Natural killer cell (primary cell): Measurements from ENCODE around the gene CSNK1G3. TPM values are rescaled to one million over a fixed set of nuclear protein-coding genes. Genes with fewer than 3 reads are reported as not detected.
A peak's percentile ranks its signal among the peaks of the same experiment; 100 is the strongest.

Experiments used
- ATAC-seq, 3 donors: fragments of 150-1000 bp in 2 of 3; fragments of 200-7000 bp in 1 of 3; cut with Tn5 transposase; 1 replicate in 1 of 3; 2 replicates in 2 of 3; pipeline ENCODE4 v1.10.0; 2021; ENCODE audit warnings: mild to moderate bottlenecking in 2 of 3, moderate library complexity in 2 of 3
- DNase-seq, 2 donors: peaks; one replicate each; pipeline versions ENCODE4 v3.0.0 to v3.0.0-alpha.2; 2013 to 2021; ENCODE audit warnings: mixed read lengths in 1 of 2
- H3K27ac ChIP-seq: one replicate; pipeline ENCODE4 v1.5.1; 2013; ENCODE audit warnings: mild to moderate bottlenecking, low read length
- H3K27me3 ChIP-seq: one replicate; pipeline ENCODE4 v1.6.1; 2013; ENCODE audit warnings: low read length; ENCODE audit not compliant: control insufficient read depth, insufficient read depth
- H3K36me3 ChIP-seq: one replicate; pipeline ENCODE4 v1.6.1; 2013; ENCODE audit warnings: low read length; ENCODE audit not compliant: control insufficient read depth, insufficient read depth
- H3K4me1 ChIP-seq: one replicate; pipeline ENCODE4 v1.6.1; 2013; ENCODE audit warnings: low read length; ENCODE audit not compliant: control insufficient read depth, insufficient read depth
- H3K4me3 ChIP-seq: one replicate; pipeline ENCODE4 v1.5.1; 2013; ENCODE audit warnings: low read length
- H3K9me3 ChIP-seq: one replicate; pipeline ENCODE4 v1.6.1; 2013; ENCODE audit warnings: low read length; ENCODE audit not compliant: control insufficient read depth, insufficient read depth
- H3K27ac Mint-ChIP-seq, 2 donors: one replicate each; pipeline ENCODE4 v1.8.0; 2022; ENCODE audit warnings: mild to moderate bottlenecking in 2 of 2, mixed read lengths in 2 of 2, moderate library complexity in 1 of 2
- H3K27me3 Mint-ChIP-seq, 2 donors: one replicate each; pipeline ENCODE4 v1.8.0; 2022; ENCODE audit warnings: low read depth in 2 of 2, mixed read lengths in 2 of 2
- H3K36me3 Mint-ChIP-seq: one replicate; pipeline ENCODE4 v1.8.0; 2022; ENCODE audit warnings: mixed read lengths
- H3K4me1 Mint-ChIP-seq, 2 donors: one replicate each; pipeline ENCODE4 v1.8.0; 2022; ENCODE audit warnings: mixed read lengths in 2 of 2
- H3K4me3 Mint-ChIP-seq: one replicate; pipeline ENCODE4 v1.8.0; 2022; ENCODE audit warnings: mild to moderate bottlenecking, moderate library complexity, mixed read lengths
- H3K9me3 Mint-ChIP-seq, 2 donors: one replicate each; pipeline ENCODE4 v1.8.0; 2022; ENCODE audit warnings: mixed read lengths in 2 of 2
- CTCF ChIP-seq: fragments of 200-600 bp; IDR thresholded peaks from one replicate; pipeline ENCODE4 v1.8.0; 2022; ENCODE audit warnings: antibody characterized with exemption
- whole genome bisulfite sequencing: methylation state at CpG from one replicate; pipeline ENCODE4 v1.1.7; 2013; ENCODE audit warnings: missing lambda C conversion rate; ENCODE audit not compliant: insufficient coverage; 5-methylcytosine and 5-hydroxymethylcytosine counted together
- intact Hi-C: fragments of 100-400 bp; cut with micrococcal nuclease; formaldehyde crosslinking; loops from one replicate; pipeline ENCODE4 v1.14.2; 2022
- total RNA-seq, 4 donors: library from RNA; stranded (reverse); fragments of 120-200 nt in 1 of 4; gene quantifications; one replicate each; pipeline versions ENCODE4 v1.2.3 to v1.2.4, GENCODE V29; 2013 to 2022

The CSNK1G3 gene
- total RNA-seq, 3 donors from 2014 or later (not counting 1 experiment from before 2014, with no cell fraction given): 96.7 to 111 (median 101) TPM

- ATAC-seq (peak in 2 of 3 donors; percentile 44 to 69), DNase-seq (peak in 1 of 2 donors; percentile 14)
- H3K27ac ChIP-seq: no peak overlapping the region
- H3K27me3 ChIP-seq: no peaks in the 10 kb centered on the region
- TF ChIP-seq CTCF: no peak
- H3K27ac Mint-ChIP-seq: peak overlapping the region; percentile 59 to 74
- H3K4me1 ChIP-seq: peaks cover 12% of the 10 kb centered on the region
- H3K4me1 Mint-ChIP-seq: peaks cover 34 to 37% of the 10 kb centered on the region in 2 donors
- H3K27me3 Mint-ChIP-seq: no peaks in the 10 kb centered on the region
- peaks cover 14% of the 10 kb centered on the region for H3K36me3 ChIP-seq
- no peaks in the 10 kb centered on the region for H3K9me3 Mint-ChIP-seq
- H3K4me3 Mint-ChIP-seq: peak overlapping the region; percentile 75
- H3K36me3 Mint-ChIP-seq: no peaks in the 10 kb centered on the region
- intact Hi-C loops: no loop called here
- H3K4me3 ChIP-seq: no peak overlapping the region
- H3K9me3 ChIP-seq: no peaks in the 10 kb centered on the region
Measured at GRCh38 chr5:123571927-123572326, 60.0 kb downstream of the CSNK1G3 start.

- Mint-ChIP-seq H3K27ac (peak overlapping the region in 1 of 2 donors; percentile 53), H3K36me3 (peaks cover 7% of the 10 kb centered on the region), H3K27me3 (no peaks in the 10 kb centered on the region), H3K4me1 (peaks cover 0 to under 1% of the 10 kb centered on the region in 2 donors), H3K4me3 (no peak overlapping the region), H3K9me3 (no peaks in the 10 kb centered on the region)
- H3K36me3 ChIP-seq: peaks cover 30% of the 10 kb centered on the region
- H3K9me3 ChIP-seq: no peaks in the 10 kb centered on the region
- TF ChIP-seq CTCF: no peak
- no peak overlapping the region for H3K4me3 ChIP-seq
- no peak overlapping the region for H3K27ac ChIP-seq
- H3K4me1 ChIP-seq: no peaks in the 10 kb centered on the region
- DNase-seq (no peak), ATAC-seq (no peak)
- intact Hi-C loops: no loop called here
- H3K27me3 ChIP-seq: no peaks in the 10 kb centered on the region
Measured at GRCh38 chr5:123578390-123578789, 66.4 kb downstream of the CSNK1G3 start.

DNA sequence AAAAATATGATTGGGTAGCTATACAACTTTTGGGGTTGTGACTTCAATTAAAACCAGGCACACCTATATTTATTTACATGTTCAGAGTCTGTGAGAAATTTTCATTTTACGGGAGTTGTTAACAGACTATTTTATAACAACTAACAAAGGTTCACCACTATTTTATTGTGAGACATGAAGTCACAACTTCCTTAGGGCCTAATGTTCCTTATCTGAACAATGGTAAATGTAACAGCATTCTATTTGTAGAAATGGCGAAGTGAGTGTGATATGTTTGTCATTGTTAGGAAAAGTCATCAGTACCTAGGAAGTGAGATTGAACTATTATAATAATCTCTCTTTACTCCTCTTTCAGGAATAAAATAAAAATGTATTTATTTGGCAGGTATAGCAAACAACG, 67.4 kb downstream of the CSNK1G3 start:
- no peak for TF ChIP-seq CTCF
- WGBS: no CpG with 5 or more reads among the region's 3 CpGs
- H3K9me3 ChIP-seq: no peaks in the 10 kb centered on the region
- Mint-ChIP-seq H3K36me3 (peaks cover 7% of the 10 kb centered on the region), H3K27ac (no peak overlapping the region), H3K4me3 (no peak overlapping the region), H3K27me3 (no peaks in the 10 kb centered on the region), H3K9me3 (no peaks in the 10 kb centered on the region), H3K4me1 (no peaks in the 10 kb centered on the region)
- no peaks in the 10 kb centered on the region for H3K4me1 ChIP-seq
- peaks cover 30% of the 10 kb centered on the region for H3K36me3 ChIP-seq
- H3K27ac ChIP-seq: no peak overlapping the region
- ATAC-seq: no peak
- no peak overlapping the region for H3K4me3 ChIP-seq
- no peaks in the 10 kb centered on the region for H3K27me3 ChIP-seq
- no peak for DNase-seq
- intact Hi-C loops: no loop called here

DNA sequence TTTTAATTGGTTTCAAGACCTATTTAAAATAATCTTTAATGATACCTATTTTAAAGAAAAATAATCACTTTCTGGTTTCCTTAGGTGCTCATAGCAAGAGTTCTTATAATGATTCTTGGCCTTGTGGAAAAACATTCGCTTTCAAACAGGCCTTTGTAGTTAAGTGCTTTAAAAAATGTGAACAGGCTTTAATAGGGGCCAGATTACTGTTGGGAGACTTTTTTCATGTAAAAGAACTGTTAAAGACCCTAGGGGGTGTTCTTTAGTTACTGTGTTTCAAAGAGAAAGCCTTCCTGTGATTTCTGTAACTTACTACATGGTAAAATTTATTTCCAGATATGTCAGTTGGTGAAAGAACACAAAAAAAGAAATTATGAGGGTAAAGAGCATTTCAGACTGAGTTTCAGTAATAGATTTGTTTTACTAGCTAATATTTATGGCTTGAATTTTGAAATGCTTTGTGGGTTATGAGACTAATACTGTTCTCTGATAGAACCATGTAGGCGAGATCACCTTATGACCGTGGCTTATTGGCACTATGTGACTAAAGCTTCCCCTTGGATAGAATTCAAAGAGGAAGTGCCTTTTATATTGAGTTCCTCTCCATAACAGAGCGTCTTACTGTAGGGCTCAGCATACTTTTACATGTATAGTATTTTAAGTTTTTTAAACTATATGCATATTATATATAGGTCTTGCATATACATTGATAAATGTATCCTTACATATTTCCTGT, 70.7 kb downstream of the CSNK1G3 start:
- Mint-ChIP-seq H3K27ac (no peak overlapping the region), H3K36me3 (peaks cover 7% of the 10 kb centered on the region), H3K9me3 (no peaks in the 10 kb centered on the region), H3K4me1 (peaks cover 0 to 5% of the 10 kb centered on the region in 2 donors), H3K27me3 (no peaks in the 10 kb centered on the region), H3K4me3 (no peak overlapping the region)
- 85% methylated on average over 3 of the region's 4 CpGs for WGBS
- TF ChIP-seq CTCF: no peak
- Histone ChIP-seq H3K4me1 (no peaks in the 10 kb centered on the region), H3K4me3 (no peak overlapping the region), H3K36me3 (peaks cover 12% of the 10 kb centered on the region), H3K9me3 (no peaks in the 10 kb centered on the region), H3K27me3 (no peaks in the 10 kb centered on the region), H3K27ac (no peak overlapping the region)
- ATAC-seq (no peak), DNase-seq (no peak)
- intact Hi-C loops: no loop called here
